K562 (cell line): ENCODE measurements around the gene UBE2L5. TPM values are rescaled to one million over a fixed set of nuclear protein-coding genes. Genes with fewer than 3 reads are reported as not detected.
A peak's percentile ranks its signal among the peaks of the same experiment; 100 is the strongest.

Source experiments
- ATAC-seq: fragments of 200-7000 bp; cut with Tn5 transposase; 3 replicates; pipeline ENCODE4 v1.9.1; 2020; ENCODE audit warnings: moderate library complexity
- BruUV-seq: library from RNA; stranded (reverse); fragments of 400-500 nt; replicated peaks from 2 replicates; lab custom pipeline; 2021; lab: Mats Ljungman, UMichigan
- CTCF ChIA-PET: fragments of 300-600 bp; formaldehyde crosslinking; extraction: SDS; loops from one replicate; lab custom pipeline; 2021; ENCODE audit warnings: low intra/inter-chr PET ratio; lab: Yijun Ruan, JAX
- POLR2A ChIA-PET: fragments of 300-600, 350-650 bp; sonication (Branson Sonifier 250); formaldehyde crosslinking; extraction: SDS; loops from one replicate; lab custom pipeline; 2021; ENCODE audit warnings: antibody characterized with exemption, inconsistent platforms; lab: Yijun Ruan, JAX
- DNase-seq, 4 experiments: peaks; one replicate each; pipeline versions ENCODE4 v3.0.0 to v3.0.0-alpha.2; 2011 to 2018; ENCODE audit warnings: low spot score in 3 of 4, mixed read lengths in 3 of 4; ENCODE audit errors: extremely low read depth in 1 of 4
- FAIRE-seq: peaks from 2 replicates; lab custom pipeline; 2011; peaks lifted over from hg19 to GRCh38; lab: Jason Lieb, UNC
- H2AFZ ChIP-seq: 2 replicates; pipeline ENCODE4 v1.6.0; 2011; ENCODE audit warnings: low read depth, low read length, control low read depth, inconsistent platforms
- H3K27ac ChIP-seq: fragments of 200-600 bp; 3 replicates; pipeline ENCODE4 v1.8.0; 2011; ENCODE audit warnings: low read depth, mild to moderate bottlenecking, control low read depth, inconsistent platforms, low read length, moderate library complexity, mixed read lengths; ENCODE audit errors: extremely low read depth
- H3K27me3 ChIP-seq, 2 experiments: fragments of 300-600 bp in 1 of 2; 2 replicates in 1 of 2; 3 replicates in 1 of 2; pipeline versions ENCODE4 v1.6.0 to v1.8.0; 2011; ENCODE audit warnings: inconsistent platforms in 2 of 2, low read length in 2 of 2, mild to moderate bottlenecking in 1 of 2, mixed read lengths in 1 of 2, moderate library complexity in 1 of 2; ENCODE audit not compliant: control insufficient read depth in 2 of 2, insufficient read depth in 2 of 2
- H3K36me3 ChIP-seq: fragments of 300-600 bp; 3 replicates; pipeline ENCODE4 v1.8.0; 2011; ENCODE audit warnings: mild to moderate bottlenecking, low read length, inconsistent platforms; ENCODE audit not compliant: control insufficient read depth, insufficient read depth
- H3K4me1 ChIP-seq, 2 experiments: fragments of 200-600 bp in 1 of 2; replicated peaks in 1 of 2; 2 replicates in 1 of 2; 3 replicates in 1 of 2; pipeline versions ENCODE4 v1.5.1 to v1.8.0; 2011; ENCODE audit warnings: inconsistent platforms in 2 of 2, low read length in 2 of 2, mild to moderate bottlenecking in 1 of 2, mixed read lengths in 1 of 2, moderate library complexity in 1 of 2; ENCODE audit not compliant: control insufficient read depth in 2 of 2, insufficient read depth in 2 of 2
- H3K4me2 ChIP-seq: 2 replicates; pipeline ENCODE4 v1.6.1; 2011; ENCODE audit warnings: low read length, control low read depth, inconsistent platforms, mixed read lengths; ENCODE audit not compliant: insufficient read depth
- H3K4me3 ChIP-seq: fragments of 200-600 bp; sonication (generic), shearing (Covaris generic); 2 replicates; pipeline ENCODE4 v1.5.1; 2016; ENCODE audit warnings: control low read depth, inconsistent platforms
- H3K79me2 ChIP-seq: fragments of 200-600 bp; 3 replicates; pipeline ENCODE4 v1.8.0; 2011; ENCODE audit warnings: low read length, inconsistent platforms; ENCODE audit not compliant: control insufficient read depth, insufficient read depth
- H3K9ac ChIP-seq, 2 experiments: 2 replicates each; pipeline versions ENCODE4 v1.6.0 to v1.6.1; 2011; ENCODE audit warnings: low read depth in 2 of 2, low read length in 2 of 2, control low read depth in 1 of 2, inconsistent platforms in 1 of 2, mild to moderate bottlenecking in 1 of 2, mixed read lengths in 1 of 2; ENCODE audit not compliant: insufficient read depth in 1 of 2
- H3K9me1 ChIP-seq: one replicate; pipeline ENCODE4 v1.6.0; 2011; ENCODE audit warnings: inconsistent platforms, mild to moderate bottlenecking, low read length, moderate library complexity; ENCODE audit not compliant: control insufficient read depth, insufficient read depth
- H3K9me3 ChIP-seq: replicated peaks from 2 replicates; pipeline ENCODE4 v1.5.1; 2011; ENCODE audit warnings: low read depth, low read length, inconsistent platforms; ENCODE audit not compliant: control insufficient read depth, insufficient read depth
- H4K20me1 ChIP-seq: replicated peaks from 2 replicates; pipeline ENCODE4 v1.6.1; 2011; ENCODE audit warnings: low read length, inconsistent platforms, mixed read lengths; ENCODE audit not compliant: control insufficient read depth, insufficient read depth
- HOXB6 ChIP-seq: fragments of 250-450 bp; sonication (Bioruptor Pico); IDR thresholded peaks from 2 replicates; pipeline ENCODE4 v1.5.1; 2022; ENCODE audit warnings: mild to moderate bottlenecking, borderline replicate concordance
- JUND ChIP-seq, 2 experiments: IDR thresholded peaks; 2 replicates in 1 of 2; 3 replicates in 1 of 2; pipeline ENCODE4 v1.6.1; 2011; ENCODE audit warnings: borderline replicate concordance in 2 of 2, low read depth in 2 of 2, low read length in 2 of 2, improper control_type of control experiment in 1 of 2, missing biosample characterization in 1 of 2, missing genetic modification characterization in 1 of 2, missing genetic modification reagents in 1 of 2
- PTTG1 ChIP-seq: fragments of 450-650 bp; IDR thresholded peaks from 2 replicates; pipeline ENCODE4 v1.6.1; 2016; ENCODE audit warnings: low read depth, mild to moderate bottlenecking, missing genetic modification characterization, missing compliant biosample characterization
- ZBED1 ChIP-seq: IDR thresholded peaks from 2 replicates; pipeline ENCODE4 v1.6.1; 2014
- ZFP36 ChIP-seq: fragments of 150-350 bp; IDR thresholded peaks from 2 replicates; pipeline ENCODE4 v1.6.1; 2018; ENCODE audit warnings: low read length, low read depth; ENCODE audit not compliant: partially characterized antibody
- ZNF12 ChIP-seq: sonication (generic); formaldehyde crosslinking; IDR thresholded peaks from 2 replicates; pipeline ENCODE4 v1.4.0; 2020; ENCODE audit warnings: mild to moderate bottlenecking, missing genetic modification reagents
- WGBS: fragments of 100-300 bp; shearing (Covaris generic); methylation state at CpG from one replicate; pipeline ENCODE4 v1.1.6; 2016; ENCODE audit warnings: low coverage, mixed read lengths; ENCODE audit not compliant: insufficient coverage; ENCODE audit errors: missing lambda C conversion rate; 5-methylcytosine and 5-hydroxymethylcytosine counted together
- in situ Hi-C: fragments of 300-500 bp; cut with MboI; formaldehyde crosslinking; loops from 4 replicates; pipeline ENCODE4 v1.15.0; 2018; ENCODE audit warnings: inconsistent platforms, mixed read lengths
- intact Hi-C: fragments of 100-400 bp; cut with micrococcal nuclease; formaldehyde crosslinking; loops from 2 replicates; pipeline ENCODE4 v1.14.2; 2022
- polyA plus RNA-seq, 8 experiments: library from polyadenylated mRNA; depleted of rRNA in 4 of 8; stranded (reverse) in 5 of 8; unstranded in 3 of 8; fragments of >200 nt; fragmentation: Nextera tagmentation in 2 of 8; fragmentation: Illumina TruSeq in 1 of 8; extraction: Ambion mirVana in 2 of 8; extraction: Trizol in 1 of 8; gene quantifications; 2 replicates each; pipeline versions ENCODE4 v1.2.1 to v1.2.3, GENCODE V29; 2011 to 2014; ENCODE audit warnings: inconsistent platforms in 1 of 8, missing spikeins in 1 of 8
- total RNA-seq, 7 experiments: library from RNA; depleted of rRNA in 6 of 7; stranded (reverse); fragments of >200 nt in 6 of 7; fragmentation: Illumina TruSeq in 2 of 7; extraction: Trizol in 2 of 7; gene quantifications; 2 replicates each; pipeline versions ENCODE4 v1.2.1 to v1.2.3, GENCODE V29; 2011 to 2021; ENCODE audit warnings: low replicate concordance in 1 of 7
- TF ChIP-seq, protein P1 (sequence below): IDR thresholded peaks from 2 replicates; pipeline ENCODE4 v1.6.1; 2011; ENCODE audit not compliant: insufficient read length; ENCODE audit errors: extremely low read depth

The UBE2L5 gene
- total and polyA plus RNA-seq, 9 of the 15 experiments (the other 6 are each of a cell fraction or from before 2014, with no cell fraction given), result 0.22 to 1.5 (median 0.86) TPM; not detected in 6

DNA sequence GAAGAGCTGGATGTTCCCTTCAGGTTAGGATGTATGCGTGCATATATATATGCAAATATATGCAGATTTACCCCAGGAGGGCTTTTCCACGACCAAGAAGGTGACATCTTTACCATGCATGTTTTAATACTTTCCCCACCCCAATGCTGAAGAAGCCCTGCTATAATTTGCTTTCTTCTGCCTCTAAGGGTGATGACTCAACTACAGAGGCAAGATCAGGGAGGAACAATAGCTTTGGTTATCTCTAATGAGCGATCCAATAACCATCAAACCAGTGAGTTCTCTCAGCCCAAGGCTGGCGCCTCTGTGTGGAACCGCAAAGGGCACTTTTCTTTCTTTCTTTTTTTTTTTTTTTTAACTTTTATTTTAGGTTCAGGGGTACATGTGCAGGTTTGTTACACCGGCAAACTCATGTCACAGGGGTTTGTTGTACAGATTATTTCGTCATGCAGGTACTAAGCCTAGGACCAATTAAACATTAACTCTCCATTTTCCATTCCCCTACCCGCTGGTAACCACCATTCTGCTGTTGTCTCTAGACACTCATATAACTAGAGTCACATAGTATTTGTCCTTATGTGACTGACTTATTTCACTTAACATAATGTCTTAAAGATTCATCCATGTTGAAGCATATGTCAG lies 25.7 kb upstream of the UBE2L5 start:
- 21% methylated on average over 4 of the region's 8 CpGs for WGBS
- BruUV-seq, result no TSS peak
- Histone ChIP-seq H4K20me1 (no peaks in the 10 kb centered on the region), H3K9me1 (no peaks in the 10 kb centered on the region), H3K36me3 (no peaks in the 10 kb centered on the region), H3K27me3 (peaks cover 2 to 6% of the 10 kb centered on the region in 2 experiments; a peak in 2 of 5 replicates), H3K4me3 (no peak overlapping the region), H3K79me2 (no peaks in the 10 kb centered on the region), H3K9me3 (no peaks in the 10 kb centered on the region), H3K9ac (no peak overlapping the region), H3K4me1 (peaks cover 3 to 4% of the 10 kb centered on the region in 2 experiments; a peak in 2 of 5 replicates), H2AFZ (no peak overlapping the region), H3K4me2 (no peak overlapping the region), H3K27ac (no peak overlapping the region)
- POLR2A ChIA-PET, result no interaction called here
- intact Hi-C loops, result no loop called here
- TF ChIP-seq ZNF12 (CRISPR knock-in tag) (no peak), JUND (IDR thresholded peaks at IDR 0.05; ENCODE audit: borderline replicate concordance, low read depth, low read length) (0 out of 2 replicates have a peak, but pooled peaks have one; percentile 25), JUND (tag; IDR thresholded peaks at IDR 0.05; ENCODE audit: borderline replicate concordance, low read depth, low read length) (no peak), ZFP36 (peak; percentile 27)
- in situ Hi-C loops, result no loop called here
- no peak for FAIRE-seq
- no peak for DNase-seq
- ATAC-seq, result no peak
- CTCF ChIA-PET, result no interaction called here

DNA sequence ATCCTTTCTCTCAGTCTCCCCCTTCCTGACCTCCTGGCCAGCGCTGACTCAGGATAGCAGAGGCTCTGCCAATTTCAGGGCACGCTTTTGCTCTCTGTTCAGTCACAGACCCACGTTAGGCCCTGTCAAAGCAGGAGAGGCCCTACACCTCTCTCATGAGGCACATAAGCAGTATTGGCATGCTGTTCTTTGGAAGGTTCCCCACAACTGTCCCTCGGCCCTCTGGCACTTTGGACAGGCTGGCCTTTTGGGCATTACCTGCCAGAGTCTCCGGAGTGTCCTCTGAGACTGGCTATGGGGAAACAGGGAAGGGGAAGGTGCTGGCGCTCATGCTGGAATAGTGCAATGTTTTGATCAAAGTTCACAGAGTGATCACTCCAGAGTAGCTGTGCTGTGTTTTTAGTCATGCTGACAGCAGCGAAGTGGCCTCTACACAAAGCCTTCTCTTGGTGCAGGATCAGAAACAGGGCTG lies 23.7 kb upstream of the UBE2L5 start:
- BruUV-seq, result no TSS peak
- POLR2A ChIA-PET, result no interaction called here
- ATAC-seq, result no peak
- TF ChIP-seq PTTG1, result no peak
- TF ChIP-seq ZBED1, result no peak
- TF ChIP-seq, protein P1, sequence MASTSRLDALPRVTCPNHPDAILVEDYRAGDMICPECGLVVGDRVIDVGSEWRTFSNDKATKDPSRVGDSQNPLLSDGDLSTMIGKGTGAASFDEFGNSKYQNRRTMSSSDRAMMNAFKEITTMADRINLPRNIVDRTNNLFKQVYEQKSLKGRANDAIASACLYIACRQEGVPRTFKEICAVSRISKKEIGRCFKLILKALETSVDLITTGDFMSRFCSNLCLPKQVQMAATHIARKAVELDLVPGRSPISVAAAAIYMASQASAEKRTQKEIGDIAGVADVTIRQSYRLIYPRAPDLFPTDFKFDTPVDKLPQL, result no peak
- no peak for TF ChIP-seq HOXB6

More for the DNA sequence above, 23.7 kb upstream of the UBE2L5 start:
- no peak for DNase-seq
- in situ Hi-C loops (no loop called here), intact Hi-C loops (no loop called here)
- Histone ChIP-seq H3K9me1 (no peaks in the 10 kb centered on the region), H3K27ac (no peak overlapping the region), H3K9me3 (no peaks in the 10 kb centered on the region), H2AFZ (no peak overlapping the region), H3K79me2 (no peaks in the 10 kb centered on the region), H3K27me3 (no peaks in the 10 kb centered on the region), H4K20me1 (no peaks in the 10 kb centered on the region), H3K9ac (no peak overlapping the region), H3K4me2 (no peak overlapping the region), H3K4me3 (no peak overlapping the region), H3K36me3 (no peaks in the 10 kb centered on the region), H3K4me1 (peaks cover 3 to 4% of the 10 kb centered on the region in 2 experiments; a peak in 3 of 5 replicates)
- FAIRE-seq, result no peak
- CTCF ChIA-PET, result no interaction called here
- WGBS, result 25% methylated on average over 6 of the region's 7 CpGs
